GM19455 (cell line): ENCODE data around the gene BPIFA1.

Experiments
- ATAC-seq: cut with Tn5 transposase; IDR thresholded peaks from one replicate; pipeline ENCODE4 v1.9.1; 2021; ENCODE audit not compliant: unreplicated experiment

BPIFA1 gene

DNA sequence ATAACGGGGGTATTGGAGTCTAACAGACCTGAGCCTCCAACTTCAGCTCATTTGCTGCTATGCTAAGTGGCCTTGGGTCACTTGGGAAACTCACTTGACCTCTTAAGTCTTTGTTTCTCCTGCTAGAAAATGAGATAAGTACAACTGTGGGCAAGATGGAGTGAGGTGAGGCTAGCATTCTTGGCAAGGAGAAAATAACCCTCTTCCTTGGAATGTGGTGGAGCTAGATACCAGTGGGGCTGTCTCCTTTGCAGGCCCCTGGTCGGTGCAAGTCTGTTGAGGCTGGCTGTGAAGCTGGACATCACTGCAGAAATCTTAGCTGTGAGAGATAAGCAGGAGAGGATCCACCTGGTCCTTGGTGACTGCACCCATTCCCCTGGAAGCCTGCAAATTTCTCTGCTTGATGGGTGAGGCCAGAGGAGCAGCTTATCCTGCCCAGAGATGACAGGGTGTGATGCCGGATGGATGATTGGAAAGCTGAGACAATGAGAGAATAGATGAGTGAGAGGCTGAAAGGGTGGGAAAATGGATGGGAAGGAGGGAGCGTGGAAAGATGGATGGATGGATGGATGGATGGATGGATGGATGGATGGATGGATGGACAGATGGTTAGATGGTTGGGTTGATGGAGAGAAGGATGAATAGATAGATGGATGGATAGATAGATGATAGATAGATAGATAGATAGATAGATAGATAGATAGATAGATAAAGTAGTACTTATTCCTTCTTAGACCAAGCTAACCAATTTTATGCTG is 4.4 kb downstream of the BPIFA1 start:
- no peak for ATAC-seq

DNA sequence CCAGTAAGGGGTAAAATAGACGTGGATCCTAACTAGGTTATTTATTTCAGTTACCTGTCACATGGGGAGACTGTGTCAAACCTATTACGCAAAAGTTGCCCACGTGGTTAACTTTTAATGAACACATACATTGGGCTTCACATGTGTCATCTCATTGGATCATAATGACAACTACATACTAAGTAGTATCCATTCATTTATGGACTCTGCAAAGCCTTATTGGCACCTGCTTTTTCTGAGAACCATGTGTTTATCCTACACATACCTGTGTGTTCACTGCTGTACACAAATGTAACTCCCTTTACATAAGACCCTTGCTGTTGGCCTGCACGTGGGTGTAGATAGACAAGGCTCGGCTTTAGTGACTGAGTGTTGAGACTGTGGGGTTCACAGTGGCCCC is 5.1 kb downstream of the BPIFA1 start:
- no peak for ATAC-seq

DNA sequence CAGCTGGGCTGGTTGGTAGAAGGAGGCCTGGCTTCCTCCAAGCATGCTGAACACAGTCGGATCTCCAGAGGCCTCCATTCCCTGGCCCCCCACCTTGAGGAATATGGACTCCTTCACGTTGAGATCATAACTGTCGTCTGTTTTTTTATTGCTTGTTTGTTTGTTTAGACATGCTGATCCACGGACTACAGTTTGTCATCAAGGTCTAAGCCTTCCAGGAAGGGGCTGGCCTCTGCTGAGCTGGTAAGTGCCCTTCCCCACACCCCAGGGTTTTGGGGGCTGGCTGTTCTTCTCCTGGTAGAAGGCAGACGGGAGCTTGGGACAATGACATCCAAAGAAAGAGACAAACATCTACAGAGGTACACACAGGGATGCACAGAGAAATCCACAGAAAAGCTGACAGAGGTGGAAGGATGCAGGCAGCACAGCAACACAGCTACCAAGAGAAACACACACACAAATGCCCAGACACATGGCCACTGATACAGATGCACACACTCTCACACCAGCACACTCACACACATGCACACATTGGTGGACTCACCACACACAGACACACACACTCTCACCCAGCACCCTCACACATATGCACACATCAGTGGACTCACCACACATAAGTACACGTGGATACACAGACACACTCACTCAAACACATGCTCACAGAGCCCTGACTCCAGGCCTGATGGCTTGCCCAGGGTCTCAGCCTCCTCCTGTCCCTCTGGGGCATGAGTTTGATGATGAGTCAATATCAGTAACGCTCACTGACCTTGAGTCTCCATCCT is 6.7 kb downstream of the BPIFA1 start:
- ATAC-seq, result no peak

DNA sequence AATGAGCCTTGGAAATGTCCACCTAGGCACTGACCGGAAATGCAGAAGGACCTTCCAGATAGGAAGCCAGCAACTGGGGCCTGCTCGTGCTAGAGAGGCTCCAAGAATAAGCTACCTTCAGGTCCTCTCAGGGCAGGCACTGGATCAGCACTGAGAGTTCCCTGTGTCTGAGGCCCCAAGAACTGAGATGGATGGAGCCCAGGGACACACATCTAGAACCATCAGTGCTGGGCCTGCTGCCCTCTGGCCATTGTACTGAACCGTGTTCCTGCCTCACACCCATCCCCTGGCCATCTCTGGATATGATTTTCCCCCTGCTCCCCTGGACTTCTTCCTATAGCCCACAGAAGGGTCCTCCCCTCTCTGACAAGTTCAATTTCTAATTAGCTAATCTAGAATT is 10.3 kb downstream of the BPIFA1 start:
- ATAC-seq, result no peak

- ATAC-seq, result no peak
Observed at GRCh38 chr20:33249456-33249855, 13.7 kb downstream of the BPIFA1 start.

DNA sequence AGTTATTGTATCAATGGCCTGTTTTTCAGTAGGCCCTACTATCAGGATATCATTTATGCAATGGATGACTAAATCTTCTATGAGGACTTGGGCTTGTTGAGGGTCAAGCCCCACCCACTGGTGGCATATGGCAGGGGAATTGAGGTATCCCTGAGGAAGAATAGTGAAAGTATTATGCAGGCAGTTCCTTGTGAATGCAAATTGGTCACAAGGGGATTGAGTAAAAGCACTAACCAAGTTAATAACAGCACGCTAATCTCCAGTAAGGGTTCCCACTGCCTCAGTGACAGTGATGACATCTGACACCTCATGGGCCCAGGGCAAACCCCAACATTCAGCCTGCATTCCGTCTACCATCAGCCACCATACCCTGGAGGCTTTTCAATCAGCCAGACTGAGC is 14.9 kb downstream of the BPIFA1 start:
- ATAC-seq, result no peak

DNA sequence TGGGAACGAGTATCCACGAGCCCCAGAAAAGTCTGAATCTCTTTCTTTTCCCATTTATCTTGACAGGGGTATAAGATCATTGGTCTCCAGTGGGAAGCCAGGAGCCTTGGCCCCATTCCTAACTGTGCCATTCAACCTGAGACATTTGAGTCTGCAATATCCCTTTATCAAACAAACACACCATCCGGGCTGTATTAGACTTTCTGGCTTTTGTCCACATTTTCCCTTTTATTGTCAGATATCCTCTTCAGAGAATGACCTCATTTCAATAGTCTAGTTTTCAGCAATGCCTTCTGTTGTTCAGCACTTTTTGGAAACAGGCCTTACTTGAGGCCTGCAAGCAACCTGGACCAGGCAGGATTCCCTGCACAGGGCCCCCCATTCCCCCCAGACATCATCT is 15.7 kb downstream of the BPIFA1 start:
- no peak for ATAC-seq

DNA sequence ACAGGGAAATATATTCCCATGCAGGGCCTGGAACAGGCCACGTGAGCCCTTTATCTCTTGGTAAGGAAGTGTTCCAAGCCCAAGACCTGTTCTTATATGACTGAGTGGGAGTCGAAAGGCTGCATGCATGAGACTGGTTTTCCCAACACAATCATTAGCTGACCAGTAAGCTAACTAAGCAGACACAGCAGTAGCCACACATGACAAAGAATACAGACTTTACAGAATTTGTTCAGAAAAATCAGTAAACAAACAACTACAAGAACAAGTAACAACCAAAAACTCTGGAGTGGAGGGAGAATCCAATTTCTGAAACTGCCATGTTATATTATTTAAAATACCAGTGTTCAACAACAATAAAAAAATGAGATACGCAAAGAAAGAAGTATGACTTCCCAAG is 16.7 kb downstream of the BPIFA1 start:
- ATAC-seq, result no peak

DNA sequence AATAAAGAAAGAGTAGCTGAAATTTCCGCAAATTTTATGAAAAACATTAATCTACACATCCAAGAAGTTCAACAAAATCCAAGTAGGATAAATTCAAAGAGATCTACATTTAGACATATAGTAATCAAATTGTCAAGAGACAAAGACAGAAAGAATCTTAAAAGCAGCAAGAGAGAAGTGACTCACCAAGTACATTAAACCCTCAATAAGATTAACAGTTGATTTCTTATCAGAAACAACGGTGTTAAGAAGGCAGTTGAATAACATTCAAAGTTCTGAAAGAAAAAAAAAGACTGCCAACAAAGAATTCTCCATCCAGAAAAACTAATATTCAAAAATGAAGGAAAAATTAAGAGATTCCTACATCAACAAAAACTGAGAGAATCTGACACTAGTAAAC is 19.2 kb downstream of the BPIFA1 start:
- ATAC-seq, result no peak

DNA sequence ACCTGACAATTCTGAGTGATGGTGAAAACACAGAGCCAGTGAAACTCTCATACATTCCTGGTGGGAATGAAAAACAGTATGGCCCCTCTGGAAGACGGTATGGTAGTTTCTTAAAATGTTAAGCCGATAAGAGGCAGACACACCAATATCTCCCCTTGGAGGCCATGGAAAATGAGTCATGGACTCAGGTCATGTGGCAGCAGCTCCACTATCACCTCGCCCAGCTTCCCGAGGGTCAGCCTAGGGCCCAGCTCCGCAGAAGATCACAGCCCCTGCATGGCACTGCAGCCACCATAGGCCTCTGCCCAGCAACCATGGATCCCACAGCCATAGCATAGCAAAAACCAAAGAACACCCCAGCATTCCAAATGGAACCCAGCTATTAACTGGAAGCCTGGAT is 21.4 kb downstream of the BPIFA1 start:
- ATAC-seq, result no peak

- ATAC-seq, result no peak
Observed at GRCh38 chr20:33259371-33259770, 23.6 kb downstream of the BPIFA1 start.

DNA sequence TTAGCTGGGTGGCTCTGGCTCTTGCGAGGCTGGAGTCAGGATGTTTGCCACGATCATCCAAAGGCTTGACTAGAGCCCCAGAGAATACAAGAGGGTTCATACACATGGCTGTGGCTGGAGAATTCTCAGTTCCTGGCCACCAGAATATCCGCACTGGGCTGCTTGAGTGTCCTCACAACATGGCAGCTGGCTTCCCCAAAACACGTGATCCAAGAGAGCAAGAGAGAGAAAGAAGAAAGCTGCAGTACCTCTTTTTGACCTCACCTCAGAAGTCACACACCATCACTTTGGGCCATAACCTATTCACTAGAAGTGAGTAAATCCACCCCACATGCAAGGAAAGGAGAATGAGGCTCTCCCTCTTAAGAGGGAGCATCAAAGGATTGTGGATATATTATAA is 25.7 kb downstream of the BPIFA1 start:
- ATAC-seq, result no peak

- no peak for ATAC-seq
Observed at GRCh38 chr20:33262658-33263065, 26.9 kb downstream of the BPIFA1 start.

- no peak for ATAC-seq
Observed at GRCh38 chr20:33263784-33264183, 28.0 kb downstream of the BPIFA1 start.

- ATAC-seq, result no peak
Observed at GRCh38 chr20:33267701-33268100, 31.9 kb downstream of the BPIFA1 start.

GRCh38 chr20:33272155-33272873 is 36.5 kb downstream of the BPIFA1 start:
- ATAC-seq, result no peak

DNA sequence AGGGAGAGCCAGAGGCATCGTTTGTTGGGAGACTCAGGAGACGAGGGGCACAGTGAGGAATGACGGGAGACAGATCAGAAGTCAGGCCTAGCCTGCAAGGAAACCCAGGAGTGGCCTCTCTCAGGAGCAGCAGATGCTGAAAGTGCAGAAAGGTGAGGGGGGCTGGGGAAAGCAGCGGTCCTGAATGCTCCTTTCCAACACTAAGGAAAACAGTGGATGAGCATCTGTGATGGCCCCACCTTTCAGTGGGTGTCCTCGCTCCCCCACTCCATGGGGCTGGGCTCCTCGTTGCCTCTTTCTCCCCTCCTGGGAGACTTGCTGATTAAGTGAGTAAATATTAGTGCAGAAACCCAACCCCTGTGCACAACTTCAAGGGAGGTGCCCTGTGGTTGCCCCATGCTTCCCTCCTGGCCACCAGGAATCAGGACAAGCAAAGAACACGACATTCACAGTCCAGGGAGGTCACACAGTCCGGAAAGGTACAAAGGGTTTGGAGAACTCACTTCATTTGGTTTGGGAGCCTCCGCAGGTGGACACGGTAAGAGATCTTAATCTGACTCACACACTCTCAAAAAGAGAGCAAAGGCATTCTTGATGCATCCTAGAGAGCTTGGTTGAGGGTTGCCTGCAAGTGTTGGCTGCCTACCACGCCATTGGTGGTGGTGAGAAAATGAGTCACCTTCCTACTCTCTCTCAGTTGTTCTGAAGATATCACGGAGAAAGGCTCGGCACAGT is 37.5 kb downstream of the BPIFA1 start:
- no peak for ATAC-seq

- no peak for ATAC-seq
Observed at GRCh38 chr20:33275215-33275614, 39.4 kb downstream of the BPIFA1 start.

DNA sequence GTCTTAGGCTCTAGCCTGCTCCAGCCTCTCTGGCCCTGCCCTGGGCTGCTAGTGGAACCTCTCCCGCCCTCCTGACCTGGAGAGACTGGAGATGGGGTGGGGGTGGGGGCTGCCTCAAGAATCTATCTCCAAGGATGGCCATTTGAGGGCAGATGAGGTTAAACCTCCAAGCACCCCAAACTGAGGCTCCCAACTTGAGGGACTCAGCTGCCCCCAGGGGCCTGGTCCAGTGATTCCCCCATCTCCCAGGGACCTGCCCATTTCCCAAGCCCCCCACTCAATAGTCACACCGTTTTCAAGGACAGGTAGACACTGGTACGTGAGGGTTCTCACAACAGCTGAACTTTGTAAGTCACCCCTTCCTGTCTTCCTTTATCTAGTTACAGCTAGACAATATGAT is 40.1 kb downstream of the BPIFA1 start:
- no peak for ATAC-seq

- no peak for ATAC-seq
Observed at GRCh38 chr20:33276303-33277113, 40.7 kb downstream of the BPIFA1 start.
